ENCODE results near the gene SIK2.

SIK2 gene

DNA sequence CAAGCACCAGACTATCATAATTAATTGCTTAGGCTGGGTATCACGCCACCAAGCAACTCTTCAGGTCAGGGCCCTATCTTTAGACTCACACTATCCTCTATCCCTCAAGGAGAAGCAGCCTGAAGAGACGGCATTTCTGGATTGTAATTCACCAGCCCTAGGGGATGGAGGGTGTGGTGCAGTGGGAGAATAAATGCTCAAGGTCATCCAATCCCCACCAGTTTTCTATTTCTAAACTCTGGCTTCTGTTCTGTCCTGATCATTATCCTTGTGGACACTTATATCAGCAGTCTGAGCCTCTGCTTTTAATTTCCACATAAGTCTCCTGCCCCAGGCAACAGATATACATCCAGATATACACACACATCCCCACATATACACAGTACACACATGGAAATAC, 13.1 kb upstream of the SIK2 start:
- in situ Hi-C loops (cut with MboI; ENCODE audit: low sequenced_read_pairs, unreplicated experiment), result loop anchor here (10.0 kb wide), 1 partner anchor 256 kb away; no protein-coding TSS in a partner anchor
- TF ChIP-seq, protein P1, sequence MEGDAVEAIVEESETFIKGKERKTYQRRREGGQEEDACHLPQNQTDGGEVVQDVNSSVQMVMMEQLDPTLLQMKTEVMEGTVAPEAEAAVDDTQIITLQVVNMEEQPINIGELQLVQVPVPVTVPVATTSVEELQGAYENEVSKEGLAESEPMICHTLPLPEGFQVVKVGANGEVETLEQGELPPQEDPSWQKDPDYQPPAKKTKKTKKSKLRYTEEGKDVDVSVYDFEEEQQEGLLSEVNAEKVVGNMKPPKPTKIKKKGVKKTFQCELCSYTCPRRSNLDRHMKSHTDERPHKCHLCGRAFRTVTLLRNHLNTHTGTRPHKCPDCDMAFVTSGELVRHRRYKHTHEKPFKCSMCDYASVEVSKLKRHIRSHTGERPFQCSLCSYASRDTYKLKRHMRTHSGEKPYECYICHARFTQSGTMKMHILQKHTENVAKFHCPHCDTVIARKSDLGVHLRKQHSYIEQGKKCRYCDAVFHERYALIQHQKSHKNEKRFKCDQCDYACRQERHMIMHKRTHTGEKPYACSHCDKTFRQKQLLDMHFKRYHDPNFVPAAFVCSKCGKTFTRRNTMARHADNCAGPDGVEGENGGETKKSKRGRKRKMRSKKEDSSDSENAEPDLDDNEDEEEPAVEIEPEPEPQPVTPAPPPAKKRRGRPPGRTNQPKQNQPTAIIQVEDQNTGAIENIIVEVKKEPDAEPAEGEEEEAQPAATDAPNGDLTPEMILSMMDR (IDR thresholded peaks at IDR 0.05; ENCODE audit: borderline replicate concordance, control extremely low read depth, extremely low read depth, insufficient read depth, missing control alignments), result no peak
- DNase-seq (ENCODE audit: low spot score), result no peak

DNA sequence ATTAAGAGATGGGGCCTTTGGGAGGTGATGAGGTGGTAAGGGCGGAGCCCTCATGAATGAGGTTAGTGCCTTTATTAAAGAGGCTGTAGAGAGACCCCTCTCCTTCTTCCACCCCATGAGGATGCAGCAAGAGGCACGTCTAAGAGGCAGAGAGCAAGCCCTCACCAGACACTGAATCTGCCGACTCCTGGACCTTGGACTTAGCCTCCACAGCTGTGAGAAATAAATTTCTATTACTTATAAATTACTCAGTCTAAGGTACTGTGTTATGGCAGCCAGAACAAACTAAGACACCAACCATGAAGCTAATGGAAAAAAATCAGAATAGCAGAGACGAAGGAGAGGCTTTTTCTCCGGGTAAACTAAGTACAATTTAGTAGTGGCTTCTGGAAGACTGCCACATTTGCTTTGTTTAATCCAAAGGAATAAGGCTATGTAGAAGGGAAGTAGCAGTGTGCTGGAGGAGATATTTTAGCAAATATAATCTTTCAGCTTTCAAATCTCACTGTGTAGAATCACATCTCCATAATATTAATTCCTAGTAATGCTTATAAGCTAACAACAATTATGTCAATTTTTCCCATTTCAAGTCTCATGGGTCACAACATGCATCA, 12.3 kb upstream of the SIK2 start:
- DNase-seq (ENCODE audit: low spot score), result no peak
- TF ChIP-seq, protein P1 (IDR thresholded peaks at IDR 0.05; ENCODE audit: borderline replicate concordance, control extremely low read depth, extremely low read depth, insufficient read depth, missing control alignments), result no peak
- in situ Hi-C loops (cut with MboI; ENCODE audit: low sequenced_read_pairs, unreplicated experiment), result loop anchor here (10.0 kb wide), 1 partner anchor 255 kb away; no protein-coding TSS in a partner anchor

DNA sequence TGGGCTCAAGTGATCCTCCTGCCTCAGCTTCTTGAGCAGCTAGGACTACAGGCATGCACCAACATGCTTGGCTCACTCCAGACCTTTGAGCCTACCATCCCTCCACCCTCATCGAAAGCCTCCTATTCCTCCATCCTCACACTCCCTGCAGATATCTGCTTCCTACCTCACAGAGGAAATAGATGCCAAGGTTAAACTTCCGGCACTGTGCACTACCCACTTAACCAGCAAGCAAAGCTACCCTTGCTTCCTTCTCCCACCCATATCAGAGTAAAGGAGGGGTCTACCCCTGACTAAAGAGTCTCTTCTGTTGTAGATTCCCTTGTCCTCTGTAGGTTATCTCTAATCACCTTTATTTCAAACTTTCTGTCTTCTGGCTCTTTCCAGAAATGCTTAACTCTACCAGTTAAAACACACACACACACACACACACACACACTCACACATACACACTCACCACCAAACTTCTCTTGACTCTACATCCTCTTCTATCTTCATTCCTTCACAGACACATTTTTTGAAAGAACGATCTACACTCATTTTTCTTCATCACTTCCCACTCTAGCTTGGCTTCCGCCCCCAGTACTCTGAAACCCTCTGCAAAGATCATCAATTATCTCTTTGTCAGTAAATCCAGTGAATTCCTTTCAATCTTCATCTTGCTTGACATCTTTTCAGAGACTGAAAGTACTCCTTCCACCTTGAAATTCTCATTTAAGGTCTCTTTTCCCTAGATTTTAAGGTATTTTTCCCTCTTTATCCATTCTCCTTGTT, 10.9 kb upstream of the SIK2 start:
- in situ Hi-C loops (cut with MboI; ENCODE audit: low sequenced_read_pairs, unreplicated experiment), result no loop called here
- TF ChIP-seq, protein P1 (IDR thresholded peaks at IDR 0.05; ENCODE audit: borderline replicate concordance, control extremely low read depth, extremely low read depth, insufficient read depth, missing control alignments), result no peak
- DNase-seq (ENCODE audit: low spot score), result no peak

DNA sequence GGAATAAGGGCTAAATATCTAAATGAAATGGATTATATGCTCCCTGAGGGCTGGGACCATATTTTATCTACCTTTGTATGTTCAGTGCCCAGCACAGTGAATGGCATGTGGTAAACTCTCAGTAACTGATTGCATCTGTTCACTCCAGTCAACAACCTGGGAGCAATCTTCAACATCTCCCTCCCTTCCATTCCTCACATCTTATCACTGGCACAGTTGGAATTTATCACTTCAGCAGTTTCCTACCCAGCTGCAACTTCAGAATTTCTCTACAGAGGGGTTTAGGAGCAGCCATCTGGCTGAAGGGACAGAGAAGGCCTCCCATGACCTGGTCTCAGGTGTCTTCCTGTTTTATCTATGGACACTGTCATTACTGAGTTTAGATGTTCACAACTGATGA, 9.8 kb upstream of the SIK2 start:
- TF ChIP-seq, protein P1 (IDR thresholded peaks at IDR 0.05; ENCODE audit: borderline replicate concordance, control extremely low read depth, extremely low read depth, insufficient read depth, missing control alignments), result no peak
- DNase-seq (ENCODE audit: low spot score), result no peak
- in situ Hi-C loops (cut with MboI; ENCODE audit: low sequenced_read_pairs, unreplicated experiment), result no loop called here

DNA sequence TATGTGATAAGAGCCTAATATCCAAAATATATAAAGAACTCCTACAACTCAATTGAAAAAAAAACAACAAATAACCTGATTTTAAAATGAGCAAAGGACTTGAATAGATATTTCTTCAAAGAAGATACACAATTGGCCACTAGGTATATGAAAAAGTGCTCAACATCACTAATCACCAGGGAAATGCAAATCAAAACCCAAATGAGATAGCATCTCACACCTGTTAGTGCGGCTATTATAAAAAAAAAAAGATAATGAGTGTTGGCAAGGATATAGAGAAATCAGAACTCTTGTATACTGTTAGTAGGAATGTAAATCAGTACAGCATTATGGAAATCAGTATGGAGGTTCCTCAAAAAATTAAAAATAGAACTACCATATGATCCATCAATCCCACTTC, 5.9 kb upstream of the SIK2 start:
- no peak for DNase-seq (ENCODE audit: low spot score)
- TF ChIP-seq, protein P1 (IDR thresholded peaks at IDR 0.05; ENCODE audit: borderline replicate concordance, control extremely low read depth, extremely low read depth, insufficient read depth, missing control alignments), result no peak
- in situ Hi-C loops (cut with MboI; ENCODE audit: low sequenced_read_pairs, unreplicated experiment), result loop anchor here (5.0 kb wide), 1 partner anchor 191 kb away; no protein-coding TSS in a partner anchor

DNA sequence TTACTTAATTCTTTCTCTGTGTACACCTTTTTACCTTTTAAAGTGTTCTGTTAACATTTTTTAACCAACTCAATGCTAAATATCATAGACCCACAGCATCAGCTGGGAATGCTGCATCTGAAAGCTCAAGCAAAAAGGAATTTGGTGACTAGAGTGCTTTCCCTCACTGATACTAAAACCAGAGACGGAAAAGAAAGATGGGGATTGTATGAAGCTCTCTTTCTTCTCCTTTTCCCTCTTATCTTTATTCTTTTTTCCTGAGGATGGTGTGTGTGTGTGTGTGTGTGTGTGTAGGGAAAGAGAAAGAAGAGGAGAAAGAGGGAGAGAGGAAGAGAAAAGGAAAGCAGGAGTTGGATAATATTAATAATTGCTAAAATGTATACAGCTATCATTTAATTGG, 4.1 kb upstream of the SIK2 start:
- in situ Hi-C loops (cut with MboI; ENCODE audit: low sequenced_read_pairs, unreplicated experiment), result loop anchor here (5.0 kb wide), 1 partner anchor 189 kb away; no protein-coding TSS in a partner anchor
- no peak for DNase-seq (ENCODE audit: low spot score)
- TF ChIP-seq, protein P1 (IDR thresholded peaks at IDR 0.05; ENCODE audit: borderline replicate concordance, control extremely low read depth, extremely low read depth, insufficient read depth, missing control alignments), result no peak
